GM08714 (cell line): ENCODE results near the gene RESP18.

ENCODE experiments used
- H3K4me3 ChIP-seq: fragments of 200-500 bp; sonication (Bioruptor generic); 2 replicates; pipeline ENCODE4 v1.5.1; 2014; ENCODE audit warnings: mild to moderate bottlenecking, low read length, inconsistent platforms
- ZNF274 ChIP-seq: IDR thresholded peaks from 2 replicates; pipeline ENCODE4 v1.6.1; 2012; ENCODE audit warnings: mild to moderate bottlenecking, low read depth, low read length

Gene RESP18

DNA sequence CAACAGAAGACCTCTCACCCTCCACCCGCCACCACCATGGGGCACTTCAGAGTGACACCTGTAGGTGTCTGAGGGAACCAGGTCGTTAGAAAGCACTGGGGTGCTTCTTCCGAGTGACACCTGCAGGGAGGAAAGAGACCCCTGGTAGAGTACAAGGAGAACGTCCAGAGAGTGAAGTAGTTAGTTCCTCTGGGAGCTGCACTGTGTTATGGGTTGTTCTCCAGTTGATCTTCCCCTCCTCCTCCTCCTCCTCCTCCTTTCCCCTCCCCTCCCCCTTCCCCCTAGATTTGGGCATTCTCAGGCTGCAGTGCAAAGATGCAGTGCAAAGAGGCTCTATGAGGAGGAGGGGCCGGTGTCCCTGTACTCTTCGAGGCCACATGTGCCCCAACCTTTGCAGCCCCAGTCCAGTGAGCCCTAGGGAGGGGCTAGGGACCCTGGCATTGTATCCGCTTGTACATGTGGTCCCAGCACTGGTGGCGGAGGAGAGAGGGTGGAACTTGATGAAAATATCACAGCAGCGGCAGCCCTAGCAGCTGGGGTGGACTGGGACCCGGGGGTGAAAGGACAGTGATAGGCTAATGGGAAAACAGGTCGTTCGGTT lies 52.5 kb downstream of the RESP18 start:
- peak overlapping the region; percentile 77 for H3K4me3 ChIP-seq
- TF ChIP-seq ZNF274 = no peak

GRCh38 chr2:219279151-219279915 lies 53.2 kb downstream of the RESP18 start, which contains the start of gene DNAJB2:
Gene DNAJB2 (plus strand): TSS chr2:219279366. CDS start chr2:219279834, 468 bp downstream.
- no peak for TF ChIP-seq ZNF274

DNA sequence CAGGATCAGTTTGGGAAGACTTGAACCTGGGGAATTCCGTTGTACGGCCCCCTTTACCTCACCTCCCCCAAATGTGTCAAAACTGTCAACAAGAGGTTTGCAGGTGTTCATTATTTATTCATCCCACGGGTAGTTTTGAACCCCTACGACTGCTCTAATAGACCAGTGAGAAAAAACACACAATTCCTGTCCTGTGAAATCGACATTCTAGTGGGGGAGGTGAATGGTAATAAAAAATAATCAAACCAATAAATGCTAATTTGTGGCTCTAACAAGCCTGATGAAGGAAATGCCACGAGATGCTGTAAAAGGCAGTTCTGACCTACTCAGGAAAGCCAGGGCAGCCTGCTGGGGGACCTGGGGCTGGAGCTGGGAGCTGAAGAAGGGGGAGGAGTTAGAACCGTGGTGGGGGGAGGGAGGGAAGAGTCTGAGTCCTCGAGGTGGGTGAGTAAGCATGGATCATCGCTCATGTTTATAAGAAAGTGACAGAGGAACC lies 53.8 kb downstream of the RESP18 start:
- peak overlapping the region; percentile 53; the same call in 1 of the 2 replicates for H3K4me3 ChIP-seq
- TF ChIP-seq ZNF274 = no peak

More at GRCh38 chr2:219279151-219279915, 53.2 kb downstream of the RESP18 start, which contains the start of gene DNAJB2:
- H3K4me3 ChIP-seq = peak within 1 kb of the TSS; percentile 77

DNA sequence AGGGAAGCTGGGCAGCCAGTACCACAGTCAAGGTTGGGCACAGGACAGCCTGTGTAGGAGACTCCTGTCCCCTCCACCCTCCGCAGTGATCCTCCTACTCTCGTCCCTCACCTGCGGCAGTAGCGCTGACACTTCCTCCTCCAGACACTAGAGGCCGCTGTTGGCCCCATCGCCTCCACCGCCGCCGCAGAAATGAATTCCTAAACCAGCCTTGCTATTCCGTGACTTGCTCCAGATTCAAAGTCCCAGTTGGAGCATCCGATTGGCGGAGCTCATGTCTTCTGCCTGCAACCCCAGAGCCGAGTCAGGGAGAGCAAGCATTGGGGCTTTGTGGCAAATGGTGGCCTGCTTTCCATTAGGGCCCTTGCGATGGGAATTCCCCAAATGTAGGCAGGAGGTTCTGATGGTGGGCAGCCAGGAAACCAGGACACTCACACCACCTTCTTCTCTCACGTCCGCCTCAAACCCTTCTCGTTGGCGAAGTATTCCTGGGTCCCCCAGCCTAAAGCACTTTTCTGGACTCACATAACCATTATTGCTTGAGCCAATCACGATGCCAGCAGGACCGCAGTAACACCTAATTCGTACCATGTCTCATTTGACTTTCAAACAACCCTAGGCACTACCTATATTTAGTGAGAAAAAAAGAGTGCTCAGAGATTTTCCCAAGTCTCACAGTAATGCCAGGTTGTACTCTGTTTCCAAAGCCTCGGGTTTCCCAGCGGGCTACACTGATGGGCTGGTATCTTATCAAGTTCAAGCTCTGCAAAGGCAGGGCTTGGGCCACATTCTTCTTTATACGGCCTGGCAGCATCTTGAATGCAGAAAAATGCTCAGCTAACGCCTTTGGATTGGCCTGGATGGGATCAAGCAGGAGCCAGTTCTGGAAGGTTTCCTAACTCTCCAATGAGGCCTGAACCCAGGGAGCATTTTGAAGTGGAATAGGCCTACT lies 54.6 kb downstream of the RESP18 start:
- H3K4me3 ChIP-seq = peak overlapping the region; percentile 53; the same call in 1 of the 2 replicates
- TF ChIP-seq ZNF274 = no peak
